ENCODE data around the gene FAM186B. TPM values are rescaled to one million over a fixed set of nuclear protein-coding genes. Genes with fewer than 3 reads are reported as not detected.

FAM186B gene
- total RNA-seq, 1 experiment from 2014 or later, result 0.42 TPM

DNA sequence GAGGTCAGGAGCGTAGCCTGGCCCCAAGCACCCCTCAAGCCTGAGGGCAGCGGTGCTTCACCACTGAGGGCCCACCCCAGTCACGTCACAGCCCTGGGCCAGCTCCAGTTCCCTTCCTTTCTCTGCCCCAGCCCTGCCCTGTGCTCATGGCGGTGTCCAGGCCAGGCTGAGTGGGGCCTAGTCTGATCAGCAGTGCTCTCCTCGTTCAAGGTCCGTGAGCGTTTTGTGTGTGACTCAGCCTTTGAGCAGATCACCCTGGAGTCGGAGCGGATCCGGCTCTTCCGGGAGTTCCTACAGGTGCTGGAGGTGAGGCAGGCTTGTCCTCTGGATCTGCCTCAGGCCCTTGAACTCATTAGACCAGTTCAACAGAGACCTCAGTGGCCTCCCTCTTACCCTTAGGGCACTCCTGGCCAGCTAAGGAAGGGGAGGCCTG is 36.9 kb upstream of the FAM186B start:
- Histone ChIP-seq H3K79me2 (ENCODE audit: insufficient read depth, low read length) (no peaks in the 10 kb centered on the region), H3K4me2 (ENCODE audit: low read length) (no peak overlapping the region), H3K36me3 (ENCODE audit: control insufficient read depth in 1 of 2, insufficient read depth in 2 of 2, low read length in 2 of 2) (0 out of 4 replicates have a peak, but pooled peaks cover 0 to 3% of the 10 kb centered on the region in 2 experiments), H3K27ac (ENCODE audit: low read depth, low read length) (no peak overlapping the region), H4K20me1 (ENCODE audit: insufficient read depth) (no peaks in the 10 kb centered on the region), H3K9ac (ENCODE audit: low read length) (no peak overlapping the region), H3K9me2 (ENCODE audit: insufficient read depth) (no peaks in the 10 kb centered on the region), H3K9me3 (ENCODE audit: control insufficient read depth in 1 of 2, insufficient read depth in 1 of 2, low read depth in 1 of 2, low read length in 2 of 2) (no peaks in the 10 kb centered on the region), H3K4me3 (replicated peaks in 1 of 2; ENCODE audit: low read depth in 1 of 2, low read length in 2 of 2) (no peak overlapping the region), H3K4me1 (ENCODE audit: control insufficient read depth in 1 of 2, insufficient read depth in 2 of 2, low read length in 2 of 2) (no peaks in the 10 kb centered on the region), H3K27me3 (ENCODE audit: insufficient read depth, low read length) (no peaks in the 10 kb centered on the region), H2AFZ (ENCODE audit: low read depth, low read length, poor library complexity, severe bottlenecking) (no peak overlapping the region)
- ChIA-PET RAD21 (ENCODE audit: low non-redundant PET in 1 of 2, low total read pairs in 2 of 2, uncharacterized antibody in 2 of 2, unreplicated experiment in 2 of 2) (no interaction called here), CTCF (interaction anchor here (1.0 kb wide), 1 partner anchor 99 kb away, joined by 3 read pairs; the partner anchor contains the start of gene TMBIM6), POLR2A (no interaction called here)
- TF ChIP-seq, protein P1, sequence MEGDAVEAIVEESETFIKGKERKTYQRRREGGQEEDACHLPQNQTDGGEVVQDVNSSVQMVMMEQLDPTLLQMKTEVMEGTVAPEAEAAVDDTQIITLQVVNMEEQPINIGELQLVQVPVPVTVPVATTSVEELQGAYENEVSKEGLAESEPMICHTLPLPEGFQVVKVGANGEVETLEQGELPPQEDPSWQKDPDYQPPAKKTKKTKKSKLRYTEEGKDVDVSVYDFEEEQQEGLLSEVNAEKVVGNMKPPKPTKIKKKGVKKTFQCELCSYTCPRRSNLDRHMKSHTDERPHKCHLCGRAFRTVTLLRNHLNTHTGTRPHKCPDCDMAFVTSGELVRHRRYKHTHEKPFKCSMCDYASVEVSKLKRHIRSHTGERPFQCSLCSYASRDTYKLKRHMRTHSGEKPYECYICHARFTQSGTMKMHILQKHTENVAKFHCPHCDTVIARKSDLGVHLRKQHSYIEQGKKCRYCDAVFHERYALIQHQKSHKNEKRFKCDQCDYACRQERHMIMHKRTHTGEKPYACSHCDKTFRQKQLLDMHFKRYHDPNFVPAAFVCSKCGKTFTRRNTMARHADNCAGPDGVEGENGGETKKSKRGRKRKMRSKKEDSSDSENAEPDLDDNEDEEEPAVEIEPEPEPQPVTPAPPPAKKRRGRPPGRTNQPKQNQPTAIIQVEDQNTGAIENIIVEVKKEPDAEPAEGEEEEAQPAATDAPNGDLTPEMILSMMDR (IDR thresholded peaks at IDR 0.05 in 2 of 3, conservative IDR thresholded peaks at IDR 0.05 in 1 of 3; ENCODE audit: borderline replicate concordance in 1 of 3, insufficient read depth in 1 of 3, low read depth in 2 of 3, low read length in 2 of 3), result no peak
- TF ChIP-seq ZNF274 (IDR thresholded peaks at IDR 0.05; ENCODE audit: low read depth, low read length), result no peak
- TF ChIP-seq EZH2phosphoT487 (IDR thresholded peaks at IDR 0.05; ENCODE audit: borderline replicate concordance), result no peak
- TF ChIP-seq ELF1 (IDR thresholded peaks at IDR 0.05; ENCODE audit: borderline replicate concordance, low read depth), result no peak
- no peak for TF ChIP-seq SIN3A (IDR thresholded peaks at IDR 0.05; ENCODE audit: low read depth)
- BruUV-seq (replicated peaks), result no TSS peak
- ATAC-seq, result no peak
- DNase-seq (ENCODE audit: low read depth, low spot score), result no peak
- intact Hi-C loops (cut with micrococcal nuclease), result loop anchor here (10.0 kb wide), 1 partner anchor 192 kb away; no protein-coding TSS in a partner anchor

DNA sequence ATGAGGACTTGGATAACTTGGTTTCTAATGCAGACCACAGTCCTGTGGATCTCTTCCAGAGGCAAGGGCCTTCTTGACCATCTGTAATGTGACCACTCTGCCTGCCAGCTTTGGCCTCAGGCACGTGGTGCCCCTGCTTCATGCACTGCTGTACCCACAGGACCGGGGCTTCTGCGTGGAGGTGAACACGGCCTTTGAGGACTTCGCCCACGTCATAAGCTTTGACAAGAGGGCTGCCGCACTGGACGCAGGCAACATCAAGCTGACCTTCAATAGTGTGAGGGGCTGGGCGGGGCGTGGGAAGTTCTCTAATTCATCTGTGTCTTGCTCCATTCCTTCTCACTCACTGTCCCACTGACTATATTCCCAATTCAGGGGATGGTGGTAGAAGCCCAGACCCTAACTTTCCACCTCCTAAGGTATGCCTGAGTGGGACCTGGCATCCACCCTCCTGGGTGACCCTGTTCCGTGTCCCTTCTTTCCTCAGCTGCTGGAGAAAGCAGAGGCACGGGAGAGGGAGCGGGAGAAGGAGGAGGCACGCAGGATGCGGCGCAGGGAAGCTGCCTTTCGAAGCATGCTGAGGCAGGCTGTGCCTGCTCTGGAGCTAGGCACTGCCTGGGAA is 36.4 kb upstream of the FAM186B start:
- H3K79me2 ChIP-seq (ENCODE audit: insufficient read depth, low read length), result no peaks in the 10 kb centered on the region
- no peaks in the 10 kb centered on the region for H3K27me3 ChIP-seq (ENCODE audit: insufficient read depth, low read length)
- no peak overlapping the region for H3K27ac ChIP-seq (ENCODE audit: low read depth, low read length)
- TF ChIP-seq EGR1 (IDR thresholded peaks at IDR 0.05; ENCODE audit: low read depth), result no peak
- no peak for TF ChIP-seq RAD21 (IDR thresholded peaks at IDR 0.05; ENCODE audit: low read depth)
- TF ChIP-seq POLR2AphosphoS5 (IDR thresholded peaks at IDR 0.05; ENCODE audit: low read depth, low read length), result no peak
- TF ChIP-seq, protein P1 (IDR thresholded peaks at IDR 0.05 in 2 of 3, conservative IDR thresholded peaks at IDR 0.05 in 1 of 3; ENCODE audit: borderline replicate concordance in 1 of 3, insufficient read depth in 1 of 3, low read depth in 2 of 3, low read length in 2 of 3), result no peak
- TF ChIP-seq ZFX (IDR thresholded peaks at IDR 0.05), result no peak
- no peak for TF ChIP-seq TCF7L2 (IDR thresholded peaks at IDR 0.05; ENCODE audit: borderline replicate concordance, extremely low read depth, insufficient read depth, insufficient read length)
- TF ChIP-seq, protein P2, sequence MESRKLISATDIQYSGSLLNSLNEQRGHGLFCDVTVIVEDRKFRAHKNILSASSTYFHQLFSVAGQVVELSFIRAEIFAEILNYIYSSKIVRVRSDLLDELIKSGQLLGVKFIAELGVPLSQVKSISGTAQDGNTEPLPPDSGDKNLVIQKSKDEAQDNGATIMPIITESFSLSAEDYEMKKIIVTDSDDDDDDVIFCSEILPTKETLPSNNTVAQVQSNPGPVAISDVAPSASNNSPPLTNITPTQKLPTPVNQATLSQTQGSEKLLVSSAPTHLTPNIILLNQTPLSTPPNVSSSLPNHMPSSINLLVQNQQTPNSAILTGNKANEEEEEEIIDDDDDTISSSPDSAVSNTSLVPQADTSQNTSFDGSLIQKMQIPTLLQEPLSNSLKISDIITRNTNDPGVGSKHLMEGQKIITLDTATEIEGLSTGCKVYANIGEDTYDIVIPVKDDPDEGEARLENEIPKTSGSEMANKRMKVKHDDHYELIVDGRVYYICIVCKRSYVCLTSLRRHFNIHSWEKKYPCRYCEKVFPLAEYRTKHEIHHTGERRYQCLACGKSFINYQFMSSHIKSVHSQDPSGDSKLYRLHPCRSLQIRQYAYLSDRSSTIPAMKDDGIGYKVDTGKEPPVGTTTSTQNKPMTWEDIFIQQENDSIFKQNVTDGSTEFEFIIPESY (IDR thresholded peaks at IDR 0.05; ENCODE audit: extremely low read depth, insufficient replicate concordance, low read length), result no peak
- no peak for TF ChIP-seq ELF1 (IDR thresholded peaks at IDR 0.05; ENCODE audit: borderline replicate concordance, low read depth)

More for the DNA sequence above, 36.4 kb upstream of the FAM186B start:
- H4K20me1 ChIP-seq (ENCODE audit: insufficient read depth), result no peaks in the 10 kb centered on the region
- H3K36me3 ChIP-seq (ENCODE audit: control insufficient read depth in 1 of 2, insufficient read depth in 2 of 2, low read length in 2 of 2), result 0 out of 4 replicates have a peak, but pooled peaks cover 0 to 3% of the 10 kb centered on the region in 2 experiments
- no peak overlapping the region for H3K4me2 ChIP-seq (ENCODE audit: low read length)
- H3K4me3 ChIP-seq (replicated peaks in 1 of 2; ENCODE audit: low read depth in 1 of 2, low read length in 2 of 2), result no peak overlapping the region
- H3K9me3 ChIP-seq (ENCODE audit: control insufficient read depth in 1 of 2, insufficient read depth in 1 of 2, low read depth in 1 of 2, low read length in 2 of 2), result no peaks in the 10 kb centered on the region
- intact Hi-C loops (cut with micrococcal nuclease), result loop anchor here (10.0 kb wide), 1 partner anchor 193 kb away; no protein-coding TSS in a partner anchor
- H3K9ac ChIP-seq (ENCODE audit: low read length), result no peak overlapping the region
- no peaks in the 10 kb centered on the region for H3K4me1 ChIP-seq (ENCODE audit: control insufficient read depth in 1 of 2, insufficient read depth in 2 of 2, low read length in 2 of 2)
- CTCF ChIA-PET, result interaction anchor here (1.0 kb wide), 1 partner anchor 100 kb away, joined by 3 read pairs; the partner anchor contains the start of gene TMBIM6
- no TSS peak for BruUV-seq (replicated peaks)
- ATAC-seq, result no peak
- no peak overlapping the region for H2AFZ ChIP-seq (ENCODE audit: low read depth, low read length, poor library complexity, severe bottlenecking)
- RAD21 ChIA-PET (ENCODE audit: low non-redundant PET in 1 of 2, low total read pairs in 2 of 2, uncharacterized antibody in 2 of 2, unreplicated experiment in 2 of 2), result no interaction called here
- no peaks in the 10 kb centered on the region for H3K9me2 ChIP-seq (ENCODE audit: insufficient read depth)
- POLR2A ChIA-PET, result interaction anchor here (1.9 kb wide), 1 partner anchor 100 kb away, joined by 6 read pairs; the partner anchor contains the start of gene TMBIM6
- DNase-seq (ENCODE audit: low read depth, low spot score), result no peak
